Neuronal stem cell (in vitro differentiated cells): Measurements from ENCODE around the gene ZNF445.
"Not testable (repeated sequence)": the region's sequence is repeated elsewhere in the genome, so short reads cannot be mapped to it uniquely, and the experiment has no call there.

Source experiments
- DNase-seq: peaks from one replicate; pipeline ENCODE4 v3.0.0-alpha.2; 2013; ENCODE audit warnings: low spot score
- H2AFZ ChIP-seq: one replicate; pipeline ENCODE4 v1.6.1; 2013; ENCODE audit warnings: mild to moderate bottlenecking, low read length, inconsistent platforms
- H2AK5ac ChIP-seq: 2 replicates; pipeline ENCODE4 v1.6.1; 2013; ENCODE audit warnings: low read depth, mild to moderate bottlenecking, inconsistent platforms, low read length, moderate library complexity, mixed read lengths
- H2BK120ac ChIP-seq: 2 replicates; pipeline ENCODE4 v1.6.1; 2013; ENCODE audit warnings: low read depth, mild to moderate bottlenecking, inconsistent platforms, low read length, moderate library complexity, mixed read lengths
- H2BK12ac ChIP-seq: one replicate; pipeline ENCODE4 v1.6.1; 2013; ENCODE audit warnings: low read length, inconsistent platforms
- H2BK15ac ChIP-seq: 2 replicates; pipeline ENCODE4 v1.6.1; 2013; ENCODE audit warnings: mild to moderate bottlenecking, low read length, inconsistent platforms, mixed read lengths
- H2BK5ac ChIP-seq: one replicate; pipeline ENCODE4 v1.6.1; 2013; ENCODE audit warnings: inconsistent platforms, mild to moderate bottlenecking, low read length, moderate library complexity
- H3K14ac ChIP-seq: one replicate; pipeline ENCODE4 v1.6.1; 2013; ENCODE audit warnings: low read length, inconsistent platforms
- H3K18ac ChIP-seq: 2 replicates; pipeline ENCODE4 v1.6.1; 2013; ENCODE audit warnings: low read length, inconsistent platforms
- H3K23ac ChIP-seq: 2 replicates; pipeline ENCODE4 v1.6.1; 2013; ENCODE audit warnings: low read depth, mild to moderate bottlenecking, mixed read lengths, low read length, inconsistent platforms; ENCODE audit not compliant: poor library complexity
- H3K27ac ChIP-seq: replicated peaks from 3 replicates; pipeline ENCODE4 v1.5.1; 2013; ENCODE audit warnings: low read length, inconsistent platforms
- H3K27me3 ChIP-seq, 3 experiments: 2 replicates each; pipeline ENCODE4 v1.6.1; 2013; ENCODE audit warnings: low read length in 3 of 3, mild to moderate bottlenecking in 2 of 3, inconsistent platforms in 1 of 3, low read depth in 1 of 3, mixed read lengths in 1 of 3, moderate library complexity in 1 of 3; ENCODE audit not compliant: control insufficient read depth in 3 of 3, insufficient read depth in 3 of 3
- H3K36me3 ChIP-seq, 2 donors: replicated peaks in 1 of 2; 2 replicates each; pipeline ENCODE4 v1.6.1; 2013; ENCODE audit warnings: low read length in 2 of 2; ENCODE audit not compliant: control insufficient read depth in 2 of 2, insufficient read depth in 2 of 2
- H3K4ac ChIP-seq: 2 replicates; pipeline ENCODE4 v1.6.1; 2013; ENCODE audit warnings: inconsistent platforms, mild to moderate bottlenecking, low read length, moderate library complexity
- H3K4me1 ChIP-seq, 2 donors: 1 replicate in 1 of 2; 2 replicates in 1 of 2; pipeline ENCODE4 v1.6.1; 2013; ENCODE audit warnings: low read length in 2 of 2, low read depth in 1 of 2; ENCODE audit not compliant: control insufficient read depth in 2 of 2, insufficient read depth in 1 of 2
- H3K4me2 ChIP-seq: one replicate; pipeline ENCODE4 v1.6.1; 2013; ENCODE audit warnings: mild to moderate bottlenecking, low read length, inconsistent platforms; ENCODE audit not compliant: insufficient read depth, poor library complexity, severe bottlenecking
- H3K4me3 ChIP-seq, 2 donors: 2 replicates each; pipeline ENCODE4 v1.5.1; 2013; ENCODE audit warnings: low read length in 2 of 2, mild to moderate bottlenecking in 2 of 2, inconsistent platforms in 1 of 2, moderate library complexity in 1 of 2
- H3K79me1 ChIP-seq: one replicate; pipeline ENCODE4 v1.6.1; 2013; ENCODE audit warnings: low read depth, mild to moderate bottlenecking, inconsistent platforms, low read length, moderate library complexity
- H3K9ac ChIP-seq: one replicate; pipeline ENCODE4 v1.6.1; 2013; ENCODE audit warnings: mild to moderate bottlenecking, low read depth, low read length, inconsistent platforms; ENCODE audit not compliant: poor library complexity
- H3K9me3 ChIP-seq, 2 donors: replicated peaks in 1 of 2; 2 replicates each; pipeline versions ENCODE3 to v1.6.1; 2013; ENCODE audit warnings: low read length in 2 of 2, mild to moderate bottlenecking in 2 of 2, inconsistent platforms in 1 of 2, low read depth in 1 of 2, mixed read lengths in 1 of 2, moderate library complexity in 1 of 2; ENCODE audit not compliant: control insufficient read depth in 2 of 2, insufficient read depth in 1 of 2
- H4K8ac ChIP-seq: one replicate; pipeline ENCODE4 v1.6.1; 2013; ENCODE audit warnings: low read depth, mild to moderate bottlenecking, inconsistent platforms, low read length, moderate library complexity
- H4K91ac ChIP-seq: one replicate; pipeline ENCODE4 v1.6.1; 2013; ENCODE audit warnings: low read length, low read depth, mild to moderate bottlenecking, inconsistent platforms; ENCODE audit not compliant: poor library complexity
- WGBS, 2 donors: extraction: QIAGEN DNeasy Blood & Tissue Kit; methylation state at CpG; one replicate each; pipeline ENCODE4 v1.1.7; 2013; ENCODE audit warnings: missing lambda C conversion rate in 2 of 2, mixed read lengths in 1 of 2; ENCODE audit not compliant: insufficient read length in 2 of 2, insufficient replicate concordance in 1 of 2; ENCODE audit errors: extremely low coverage in 2 of 2; 5-methylcytosine and 5-hydroxymethylcytosine counted together

Gene ZNF445

DNA sequence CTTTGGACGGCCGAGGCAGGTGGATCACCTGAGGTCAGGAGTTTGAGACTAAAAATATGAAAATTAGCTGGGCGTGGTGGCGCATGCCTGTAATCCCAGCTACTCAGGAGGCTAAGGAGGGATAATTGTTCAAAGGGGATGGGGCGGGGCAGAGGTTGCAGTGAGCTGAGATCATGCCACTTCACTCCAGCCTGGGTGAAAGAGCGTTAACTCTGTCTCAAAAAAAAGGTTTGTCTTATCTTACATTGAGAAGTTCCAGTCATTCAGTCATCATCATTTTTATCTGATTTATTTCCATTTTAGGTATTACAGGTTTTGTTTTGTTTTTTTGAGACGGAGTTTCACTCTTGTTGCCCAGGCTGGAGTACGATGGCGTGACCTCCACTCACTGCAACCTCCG lies 2.6 kb downstream of the ZNF445 start:
- DNase-seq, H2BK120ac ChIP-seq, H3K14ac ChIP-seq, H2BK5ac ChIP-seq, H3K4me2 ChIP-seq, H3K4me3 ChIP-seq, H3K27me3 ChIP-seq, H2AK5ac ChIP-seq, H3K23ac ChIP-seq, H2BK12ac ChIP-seq, H3K4me1 ChIP-seq, H3K27ac ChIP-seq, H3K79me1 ChIP-seq, H3K9me3 ChIP-seq, H3K18ac ChIP-seq, H3K4ac ChIP-seq, H3K9ac ChIP-seq, H2AFZ ChIP-seq, H4K91ac ChIP-seq, H4K8ac ChIP-seq, H2BK15ac ChIP-seq: not testable (repeated sequence)
- H3K36me3 ChIP-seq: peaks cover 3 to 40% of the 10 kb centered on the region in 2 donors
- no CpG with 5 or more reads among the region's 10 CpGs for WGBS, 2 donors

GRCh38 chr3:44470430-44470829 lies 7.0 kb downstream of the ZNF445 start:
- Histone ChIP-seq H3K79me1 (peaks cover 6% of the 10 kb centered on the region), H2BK15ac (no peak overlapping the region), H3K23ac (no peak overlapping the region), H3K36me3 (peaks cover 7 to 82% of the 10 kb centered on the region in 2 donors), H3K14ac (no peak overlapping the region), H3K27ac (no peak overlapping the region), H2AFZ (no peak overlapping the region), H2BK12ac (no peak overlapping the region), H3K4me1 (peaks cover 0 to 3% of the 10 kb centered on the region in 2 donors), H2BK120ac (no peak overlapping the region), H3K18ac (no peak overlapping the region), H2BK5ac (no peak overlapping the region), H4K8ac (no peak overlapping the region), H2AK5ac (no peak overlapping the region), H3K9me3 (peaks cover 4 to 10% of the 10 kb centered on the region in 2 donors), H3K4me3 (no peak overlapping the region), H3K4ac (no peak overlapping the region), H3K4me2 (no peak overlapping the region), H3K9ac (no peak overlapping the region), H4K91ac (no peak overlapping the region), H3K27me3 (no peaks in the 10 kb centered on the region)
- WGBS, 2 donors: no CpG with 5 or more reads among the region's 1 CpG
- no peak for DNase-seq

DNA sequence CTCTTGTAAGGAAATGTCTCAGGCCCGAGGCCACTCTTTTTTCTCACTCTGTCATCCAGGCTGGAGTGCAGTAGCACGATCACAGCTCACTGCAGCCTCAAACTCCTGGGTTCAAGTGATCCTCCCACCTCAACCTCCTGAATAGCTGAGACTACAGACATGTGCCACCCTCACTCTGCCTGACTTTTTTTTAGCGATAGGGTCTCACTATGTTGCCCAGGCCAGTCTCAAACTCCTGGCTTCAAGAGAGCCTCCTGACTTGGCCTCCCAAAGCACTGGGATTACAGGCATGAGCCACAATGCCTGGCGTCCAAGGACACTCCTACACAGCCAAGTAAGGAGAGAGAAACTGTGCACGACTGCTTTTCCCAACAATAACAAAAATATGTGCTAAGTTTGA lies 7.6 kb downstream of the ZNF445 start:
- H3K23ac ChIP-seq: no peak overlapping the region
- H4K91ac ChIP-seq: no peak overlapping the region
- peaks cover 4 to 9% of the 10 kb centered on the region in 2 donors for H3K9me3 ChIP-seq
- H3K36me3 ChIP-seq: peaks cover 7 to 85% of the 10 kb centered on the region in 2 donors
- H2BK120ac ChIP-seq: no peak overlapping the region
- H3K27me3 ChIP-seq: no peaks in the 10 kb centered on the region
- H2AK5ac ChIP-seq: no peak overlapping the region
- peaks cover 6% of the 10 kb centered on the region for H3K79me1 ChIP-seq
- H3K4me3 ChIP-seq: no peak overlapping the region
- no peak for DNase-seq
- no peak overlapping the region for H3K14ac ChIP-seq
- H2BK15ac ChIP-seq: no peak overlapping the region
- no peak overlapping the region for H3K4me2 ChIP-seq
- peaks cover 0 to 3% of the 10 kb centered on the region in 2 donors for H3K4me1 ChIP-seq
- no peak overlapping the region for H3K9ac ChIP-seq
- no peak overlapping the region for H2BK5ac ChIP-seq
- no peak overlapping the region for H2AFZ ChIP-seq
- no peak overlapping the region for H4K8ac ChIP-seq
- no peak overlapping the region for H3K18ac ChIP-seq
- H3K4ac ChIP-seq: no peak overlapping the region
- no CpG with 5 or more reads among the region's 5 CpGs for WGBS, 2 donors
- no peak overlapping the region for H3K27ac ChIP-seq
- no peak overlapping the region for H2BK12ac ChIP-seq

DNA sequence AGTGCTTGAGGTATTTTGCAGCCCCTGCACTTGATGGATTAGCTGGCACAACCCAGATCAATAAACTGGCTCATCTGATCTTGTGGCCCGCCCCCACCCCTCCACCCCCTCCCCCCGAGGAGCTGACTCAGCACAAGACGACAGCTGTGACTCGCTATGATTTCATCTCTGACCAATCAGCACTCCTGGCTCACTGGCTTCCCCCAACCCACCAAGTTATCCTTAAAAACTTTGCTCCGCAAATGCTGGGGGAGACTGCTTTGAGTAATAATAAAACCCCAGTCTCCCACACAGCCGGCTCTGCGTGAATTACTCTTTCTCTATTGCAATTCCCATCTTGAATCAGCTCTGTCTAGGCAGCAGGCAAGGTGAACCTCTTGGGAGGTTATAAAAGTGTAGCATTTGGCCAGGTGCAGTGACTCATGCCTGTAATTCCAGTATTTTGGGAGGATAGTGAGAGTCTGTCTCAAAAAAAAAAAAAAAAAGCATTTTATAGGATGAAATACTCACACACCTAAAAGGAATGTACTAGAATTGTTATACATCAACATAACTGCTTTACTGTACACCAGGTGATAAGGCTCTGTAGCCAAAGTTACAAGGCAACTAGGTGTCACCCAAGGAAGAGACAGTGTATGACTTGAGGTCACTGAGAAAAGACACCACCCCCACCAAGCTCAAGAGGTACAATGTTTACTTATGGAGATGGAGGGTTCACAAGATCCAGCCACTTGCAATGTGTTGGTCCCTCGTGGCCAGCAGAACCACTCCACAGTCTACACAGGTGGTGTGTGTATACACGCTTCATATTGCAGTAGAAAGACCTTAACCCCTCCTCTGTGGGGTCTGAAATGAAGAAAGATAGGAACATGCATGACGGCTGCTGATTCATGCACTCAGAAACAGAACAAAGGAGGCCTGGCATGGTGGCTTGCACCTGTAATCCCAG lies 8.6 kb downstream of the ZNF445 start:
- no peak for DNase-seq
- Histone ChIP-seq H2BK15ac (no peak overlapping the region), H3K36me3 (peaks cover 10 to 90% of the 10 kb centered on the region in 2 donors)

More for the DNA sequence above, 8.6 kb downstream of the ZNF445 start:
- Histone ChIP-seq H3K4ac (no peak overlapping the region), H3K4me2 (no peak overlapping the region), H3K27me3 (no peaks in the 10 kb centered on the region), H3K18ac (no peak overlapping the region), H2BK5ac (no peak overlapping the region), H3K4me1 (peaks cover 0 to 3% of the 10 kb centered on the region in 2 donors), H3K14ac (no peak overlapping the region), H2BK12ac (no peak overlapping the region), H3K23ac (no peak overlapping the region), H4K8ac (no peak overlapping the region), H2AK5ac (no peak overlapping the region), H3K4me3 (peak overlapping the region in 1 of 2 donors; percentile 4), H3K9me3 (peaks cover 4 to 7% of the 10 kb centered on the region in 2 donors), H3K27ac (no peak overlapping the region), H3K79me1 (peaks cover 6% of the 10 kb centered on the region), H4K91ac (no peak overlapping the region), H3K9ac (no peak overlapping the region), H2AFZ (no peak overlapping the region), H2BK120ac (no peak overlapping the region)
- WGBS, 2 donors: no CpG with 5 or more reads among the region's 10 CpGs
